ENCODE results near the gene ZBTB40.

The ZBTB40 gene

GRCh38 chr1:22434717-22435116 is 16.9 kb upstream of the ZBTB40 start:
- no peak for DNase-seq (ENCODE audit: low read depth)

GRCh38 chr1:22436948-22437347 is 14.7 kb upstream of the ZBTB40 start:
- no peak for DNase-seq (ENCODE audit: low read depth)

- DNase-seq (ENCODE audit: low read depth) = no peak
These were observed 14.1 kb upstream of the ZBTB40 start for GRCh38 chr1:22437573-22437972.

GRCh38 chr1:22440582-22440981 is 11.1 kb upstream of the ZBTB40 start:
- DNase-seq (ENCODE audit: low read depth) = no peak

- no peak for DNase-seq (ENCODE audit: low read depth)
These were observed 9.3 kb upstream of the ZBTB40 start for GRCh38 chr1:22442212-22442894.

GRCh38 chr1:22443332-22443731 is 8.3 kb upstream of the ZBTB40 start:
- no peak for DNase-seq (ENCODE audit: low read depth)

- DNase-seq (ENCODE audit: low read depth) = no peak
These were observed 6.8 kb upstream of the ZBTB40 start for GRCh38 chr1:22444856-22445255.

GRCh38 chr1:22447621-22448111 is 4.0 kb upstream of the ZBTB40 start:
- DNase-seq (ENCODE audit: low read depth) = no peak

GRCh38 chr1:22449636-22450035 is 2.0 kb upstream of the ZBTB40 start:
- no peak for DNase-seq (ENCODE audit: low read depth)

GRCh38 chr1:22450351-22451021 is 1.2 kb upstream of the ZBTB40 start:
- no peak for DNase-seq (ENCODE audit: low read depth)

- DNase-seq (ENCODE audit: low read depth) = no peak
These were observed 868 bp downstream of the ZBTB40 start for GRCh38 chr1:22452481-22452957.

GRCh38 chr1:22453181-22453580 is 1.5 kb downstream of the ZBTB40 start:
- no peak for DNase-seq (ENCODE audit: low read depth)

GRCh38 chr1:22454476-22455056 is 2.9 kb downstream of the ZBTB40 start:
- DNase-seq (ENCODE audit: low read depth) = no peak

GRCh38 chr1:22457345-22457744 is 5.7 kb downstream of the ZBTB40 start:
- no peak for DNase-seq (ENCODE audit: low read depth)

GRCh38 chr1:22457836-22458235 is 6.2 kb downstream of the ZBTB40 start:
- DNase-seq (ENCODE audit: low read depth) = no peak

GRCh38 chr1:22461100-22461499 is 9.4 kb downstream of the ZBTB40 start:
- DNase-seq (ENCODE audit: low read depth) = no peak

GRCh38 chr1:22461678-22462527 is 10.3 kb downstream of the ZBTB40 start:
- no peak for DNase-seq (ENCODE audit: low read depth)

- no peak for DNase-seq (ENCODE audit: low read depth)
These were observed 11.3 kb downstream of the ZBTB40 start for GRCh38 chr1:22462928-22463327.

GRCh38 chr1:22465015-22465565 is 13.4 kb downstream of the ZBTB40 start:
- no peak for DNase-seq (ENCODE audit: low read depth)

- no peak for DNase-seq (ENCODE audit: low read depth)
These were observed 14.0 kb downstream of the ZBTB40 start for GRCh38 chr1:22465671-22466070.

GRCh38 chr1:22470227-22470626 is 18.6 kb downstream of the ZBTB40 start:
- DNase-seq (ENCODE audit: low read depth) = no peak

- DNase-seq (ENCODE audit: low read depth) = no peak
These were observed 19.4 kb downstream of the ZBTB40 start for GRCh38 chr1:22471078-22471477.
